ENCODE data around the gene SOCS7. TPM values are rescaled to one million over a fixed set of nuclear protein-coding genes. Genes with fewer than 3 reads are reported as not detected.
A peak's percentile ranks its signal among the peaks of the same experiment; 100 is the strongest.

Gene SOCS7
- total RNA-seq, 1 donor from 2014 or later, result 17.8 TPM

DNA sequence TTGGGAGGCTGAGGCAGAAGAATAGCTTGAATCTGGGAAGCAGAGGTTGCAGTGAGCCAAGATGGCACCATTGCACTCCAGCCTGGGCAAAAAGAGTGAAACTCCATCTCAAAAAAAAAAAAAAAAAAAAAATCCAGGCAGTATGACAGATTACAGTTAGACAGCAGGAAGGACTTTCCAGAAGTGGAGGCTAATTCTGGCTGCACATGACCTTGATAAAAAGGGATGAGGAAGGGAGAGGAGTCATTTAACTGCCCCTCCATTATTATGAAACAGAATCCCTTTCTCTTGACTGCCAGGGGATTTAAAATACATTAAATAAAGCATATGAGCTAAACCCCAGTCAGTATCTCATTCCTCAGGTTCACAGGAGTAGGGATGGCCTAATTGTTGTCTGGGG, 74.8 kb downstream of the SOCS7 start:
- H3K4me3 Mint-ChIP-seq (ENCODE audit: unreplicated experiment), result no peak overlapping the region
- H3K27ac Mint-ChIP-seq (ENCODE audit: unreplicated experiment), result no peak overlapping the region
- no peaks in the 10 kb centered on the region for H3K27me3 Mint-ChIP-seq (ENCODE audit: low read depth)
- H3K36me3 Mint-ChIP-seq (ENCODE audit: low read depth), result no peaks in the 10 kb centered on the region
- no peaks in the 10 kb centered on the region for H3K9me3 Mint-ChIP-seq (ENCODE audit: low read depth)
- TF ChIP-seq, protein P1, sequence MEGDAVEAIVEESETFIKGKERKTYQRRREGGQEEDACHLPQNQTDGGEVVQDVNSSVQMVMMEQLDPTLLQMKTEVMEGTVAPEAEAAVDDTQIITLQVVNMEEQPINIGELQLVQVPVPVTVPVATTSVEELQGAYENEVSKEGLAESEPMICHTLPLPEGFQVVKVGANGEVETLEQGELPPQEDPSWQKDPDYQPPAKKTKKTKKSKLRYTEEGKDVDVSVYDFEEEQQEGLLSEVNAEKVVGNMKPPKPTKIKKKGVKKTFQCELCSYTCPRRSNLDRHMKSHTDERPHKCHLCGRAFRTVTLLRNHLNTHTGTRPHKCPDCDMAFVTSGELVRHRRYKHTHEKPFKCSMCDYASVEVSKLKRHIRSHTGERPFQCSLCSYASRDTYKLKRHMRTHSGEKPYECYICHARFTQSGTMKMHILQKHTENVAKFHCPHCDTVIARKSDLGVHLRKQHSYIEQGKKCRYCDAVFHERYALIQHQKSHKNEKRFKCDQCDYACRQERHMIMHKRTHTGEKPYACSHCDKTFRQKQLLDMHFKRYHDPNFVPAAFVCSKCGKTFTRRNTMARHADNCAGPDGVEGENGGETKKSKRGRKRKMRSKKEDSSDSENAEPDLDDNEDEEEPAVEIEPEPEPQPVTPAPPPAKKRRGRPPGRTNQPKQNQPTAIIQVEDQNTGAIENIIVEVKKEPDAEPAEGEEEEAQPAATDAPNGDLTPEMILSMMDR (IDR thresholded peaks at IDR 0.05), result no peak
- DNase-seq (ENCODE audit: low spot score), result no peak
- peaks cover 78% of the 10 kb centered on the region for H3K4me1 Mint-ChIP-seq (ENCODE audit: low read depth)

DNA sequence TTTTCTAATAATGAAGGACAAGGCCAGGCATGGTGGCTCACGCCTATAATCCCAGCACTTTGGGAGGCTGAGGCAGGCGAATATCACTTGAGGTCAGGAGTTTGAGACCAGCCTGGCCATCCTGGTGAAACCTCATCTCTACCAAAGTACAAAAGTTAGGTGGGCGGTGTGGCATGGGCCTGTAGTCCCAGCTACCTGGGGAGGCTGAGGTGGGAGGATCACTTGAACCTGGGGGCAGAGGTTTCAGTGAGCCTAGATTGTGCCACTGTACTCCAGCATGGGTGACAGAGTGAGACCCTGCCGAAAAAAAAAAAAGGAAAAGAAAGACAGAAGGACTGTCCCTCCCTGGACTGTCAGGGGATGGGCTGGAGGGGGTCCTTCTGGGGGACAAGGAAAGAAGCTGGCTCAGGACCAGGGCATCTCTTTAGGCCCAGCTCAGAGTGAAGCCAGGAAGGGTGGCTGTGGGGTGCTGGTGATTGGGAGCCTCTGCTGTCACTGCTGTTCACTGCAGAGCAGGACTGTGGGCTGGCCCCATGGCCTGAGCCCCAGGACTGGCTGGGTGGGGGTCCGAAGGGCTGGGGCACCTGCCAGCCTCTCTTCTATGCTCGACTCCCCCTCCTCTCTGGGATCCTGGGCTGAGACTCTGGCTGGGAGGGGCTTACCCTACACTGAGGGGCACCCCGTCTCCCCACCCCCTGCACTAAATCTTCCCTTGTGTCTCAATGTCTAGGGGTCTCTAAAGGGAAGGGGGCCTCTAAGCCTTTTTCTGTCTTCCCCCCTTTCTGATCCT, 75.7 kb downstream of the SOCS7 start:
- Mint-ChIP-seq H3K9me3 (ENCODE audit: low read depth) (no peaks in the 10 kb centered on the region), H3K27me3 (ENCODE audit: low read depth) (no peaks in the 10 kb centered on the region), H3K4me3 (ENCODE audit: unreplicated experiment) (peak overlapping the region; percentile 76), H3K27ac (ENCODE audit: unreplicated experiment) (peak overlapping the region; percentile 90), H3K36me3 (ENCODE audit: low read depth) (no peaks in the 10 kb centered on the region), H3K4me1 (ENCODE audit: low read depth) (peaks cover 73% of the 10 kb centered on the region)
- no peak for DNase-seq (ENCODE audit: low spot score)
- TF ChIP-seq, protein P1 (IDR thresholded peaks at IDR 0.05), result no peak

DNA sequence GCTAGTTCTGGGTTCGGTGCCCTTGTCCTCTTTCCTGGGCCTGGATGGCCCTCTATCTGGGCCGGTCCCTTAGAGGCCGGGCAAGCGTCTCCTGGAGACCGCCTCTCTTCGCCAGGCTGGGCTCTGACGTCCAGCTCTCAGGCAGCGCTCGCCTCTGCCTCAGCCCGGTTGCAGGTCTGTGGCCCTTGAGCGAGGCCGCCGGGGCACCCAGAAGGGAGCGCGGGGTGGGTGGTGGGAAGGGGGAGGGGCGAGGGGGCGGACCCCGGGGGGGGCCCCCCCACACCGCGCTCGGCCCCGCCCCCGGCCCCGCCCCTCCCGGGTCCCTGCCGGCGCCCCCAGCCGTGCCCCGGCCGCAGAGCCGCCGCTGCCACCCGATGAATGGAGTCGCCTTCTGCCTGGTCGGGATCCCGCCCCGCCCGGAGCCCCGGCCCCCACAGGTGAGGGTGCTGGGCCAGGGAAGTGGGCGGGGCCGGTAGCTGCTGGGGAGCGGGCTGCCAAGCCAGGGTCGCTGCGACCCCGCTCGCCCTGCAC, 76.5 kb downstream of the SOCS7 start, which contains the start of gene ARHGAP23:
Gene ARHGAP23, plus strand, starts transcription at position 353 of the 531 bp plus-strand sequence. Its CDS starts 22 bp downstream, at position 375.
- Mint-ChIP-seq H3K27ac (ENCODE audit: unreplicated experiment) (peak within 1 kb of the TSS; percentile 90), H3K4me1 (ENCODE audit: low read depth) (peaks cover 67% of the 10 kb centered on the region), H3K4me3 (ENCODE audit: unreplicated experiment) (peak within 1 kb of the TSS; percentile 76), H3K36me3 (ENCODE audit: low read depth) (no peaks in the 10 kb centered on the region), H3K9me3 (ENCODE audit: low read depth) (no peaks in the 10 kb centered on the region), H3K27me3 (ENCODE audit: low read depth) (no peaks in the 10 kb centered on the region)
- no peak for DNase-seq (ENCODE audit: low spot score)
- TF ChIP-seq, protein P1 (IDR thresholded peaks at IDR 0.05), result no peak

DNA sequence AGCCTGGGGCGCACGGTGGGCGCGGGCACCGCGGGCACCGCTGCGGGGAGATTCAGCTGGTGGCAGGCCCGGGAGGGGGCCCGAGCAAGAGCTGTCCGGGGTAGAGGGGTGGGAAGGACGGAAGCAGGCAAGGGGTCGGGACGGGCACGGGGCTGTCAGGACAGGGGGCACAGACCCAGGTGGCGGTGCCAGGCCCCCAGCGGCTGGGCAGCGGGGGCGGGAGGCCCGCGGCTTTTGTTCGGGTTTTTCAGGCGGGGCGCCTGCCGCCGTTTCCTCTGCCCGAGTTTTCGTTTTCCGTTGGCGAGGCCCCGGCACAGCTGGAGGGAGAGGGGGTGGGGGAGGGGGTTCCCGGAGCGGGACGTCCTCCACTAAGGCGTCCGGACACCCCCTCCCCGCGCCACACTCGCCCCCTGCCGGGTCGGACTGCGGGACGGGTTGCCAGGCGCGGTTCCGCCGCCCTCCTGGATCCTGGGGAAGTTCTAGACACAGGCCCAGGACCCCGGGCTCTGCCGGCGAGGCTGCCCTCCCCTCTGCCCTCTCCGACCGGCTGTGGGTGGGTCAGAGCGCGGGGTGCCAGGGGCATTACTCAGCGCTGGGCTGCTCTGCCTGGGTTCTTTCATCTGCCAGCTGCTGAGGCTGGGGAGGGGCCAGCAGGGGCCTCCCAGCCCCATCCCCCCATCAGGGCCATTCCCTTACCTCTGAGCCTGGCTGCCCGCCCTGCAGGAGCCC, 77.2 kb downstream of the SOCS7 start:
- TF ChIP-seq, protein P1 (IDR thresholded peaks at IDR 0.05), result peak; percentile 13
- Mint-ChIP-seq H3K4me1 (ENCODE audit: low read depth) (peaks cover 67% of the 10 kb centered on the region), H3K9me3 (ENCODE audit: low read depth) (no peaks in the 10 kb centered on the region), H3K4me3 (ENCODE audit: unreplicated experiment) (peak overlapping the region; percentile 71), H3K27me3 (ENCODE audit: low read depth) (no peaks in the 10 kb centered on the region), H3K27ac (ENCODE audit: unreplicated experiment) (peak overlapping the region; percentile 84), H3K36me3 (ENCODE audit: low read depth) (no peaks in the 10 kb centered on the region)
- DNase-seq (ENCODE audit: low spot score), result no peak

DNA sequence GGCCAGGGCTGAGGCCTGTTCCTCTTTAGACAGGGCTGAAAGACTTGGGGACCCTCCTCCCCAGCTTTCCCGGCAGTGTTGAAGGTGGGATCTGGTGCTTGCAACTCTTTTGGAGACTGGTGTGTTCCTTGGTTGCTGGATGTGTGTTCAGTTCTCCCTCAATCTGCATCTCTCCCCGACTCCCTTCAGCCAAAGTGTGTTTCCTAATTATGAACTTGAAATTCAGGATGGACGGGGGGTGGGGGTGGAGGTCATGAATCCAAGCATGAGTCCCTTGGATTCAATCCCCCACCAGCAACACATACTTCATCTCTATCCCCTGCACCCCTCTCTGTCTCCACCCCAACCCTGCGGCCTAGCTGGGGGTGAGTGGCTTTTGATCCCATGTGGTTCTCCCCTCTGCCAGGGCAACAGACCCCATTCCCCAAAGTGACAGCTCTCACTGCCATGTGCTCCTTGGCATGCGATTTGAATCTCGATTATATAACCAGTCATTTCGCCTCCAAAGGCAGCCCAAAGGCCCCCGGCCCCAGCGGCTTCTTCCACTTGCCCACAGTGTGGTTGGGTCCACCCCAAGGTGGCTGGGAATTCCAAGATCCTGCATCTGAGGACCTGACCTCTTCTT, 77.9 kb downstream of the SOCS7 start:
- peak overlapping the region; percentile 71 for H3K4me3 Mint-ChIP-seq (ENCODE audit: unreplicated experiment)
- TF ChIP-seq, protein P1 (IDR thresholded peaks at IDR 0.05), result no peak
- H3K4me1 Mint-ChIP-seq (ENCODE audit: low read depth), result peaks cover 66% of the 10 kb centered on the region
- H3K9me3 Mint-ChIP-seq (ENCODE audit: low read depth), result no peaks in the 10 kb centered on the region
- no peaks in the 10 kb centered on the region for H3K27me3 Mint-ChIP-seq (ENCODE audit: low read depth)
- H3K27ac Mint-ChIP-seq (ENCODE audit: unreplicated experiment), result peak overlapping the region; percentile 84
- H3K36me3 Mint-ChIP-seq (ENCODE audit: low read depth), result no peaks in the 10 kb centered on the region
- DNase-seq (ENCODE audit: low spot score), result no peak

Data from chondrocyte (in vitro differentiated cells).